ENCODE results near the gene FMN2. TPM values are rescaled to one million over a fixed set of nuclear protein-coding genes. Genes with fewer than 3 reads are reported as not detected.

Gene FMN2
- total RNA-seq, 1 experiment from 2014 or later = not detected

- H3K9me2 ChIP-seq (ENCODE audit: insufficient read depth) = no peaks in the 10 kb centered on the region
- no peak overlapping the region for H3K4me2 ChIP-seq
- ChIA-PET CTCF (no interaction called here), POLR2A (ENCODE audit: unreplicated experiment) (no interaction called here)
- H4K20me1 ChIP-seq (ENCODE audit: insufficient read depth) = no peaks in the 10 kb centered on the region
- H3K79me2 ChIP-seq (ENCODE audit: low read depth) = no peaks in the 10 kb centered on the region
- intact Hi-C loops (cut with micrococcal nuclease; ENCODE audit: unreplicated experiment) = no loop called here
- DNase-seq = no peak
- H3K27ac ChIP-seq = no peak overlapping the region
- H3K4me1 ChIP-seq (replicated peaks; ENCODE audit: insufficient read depth) = no peaks in the 10 kb centered on the region
- H3K27me3 ChIP-seq (ENCODE audit: insufficient read depth, low read depth) = peaks cover 14% of the 10 kb centered on the region; the same call in 1 of the 2 replicates
- BruUV-seq (replicated peaks) = no TSS peak
- H3K4me3 ChIP-seq = no peak overlapping the region
- TF ChIP-seq, protein P1, sequence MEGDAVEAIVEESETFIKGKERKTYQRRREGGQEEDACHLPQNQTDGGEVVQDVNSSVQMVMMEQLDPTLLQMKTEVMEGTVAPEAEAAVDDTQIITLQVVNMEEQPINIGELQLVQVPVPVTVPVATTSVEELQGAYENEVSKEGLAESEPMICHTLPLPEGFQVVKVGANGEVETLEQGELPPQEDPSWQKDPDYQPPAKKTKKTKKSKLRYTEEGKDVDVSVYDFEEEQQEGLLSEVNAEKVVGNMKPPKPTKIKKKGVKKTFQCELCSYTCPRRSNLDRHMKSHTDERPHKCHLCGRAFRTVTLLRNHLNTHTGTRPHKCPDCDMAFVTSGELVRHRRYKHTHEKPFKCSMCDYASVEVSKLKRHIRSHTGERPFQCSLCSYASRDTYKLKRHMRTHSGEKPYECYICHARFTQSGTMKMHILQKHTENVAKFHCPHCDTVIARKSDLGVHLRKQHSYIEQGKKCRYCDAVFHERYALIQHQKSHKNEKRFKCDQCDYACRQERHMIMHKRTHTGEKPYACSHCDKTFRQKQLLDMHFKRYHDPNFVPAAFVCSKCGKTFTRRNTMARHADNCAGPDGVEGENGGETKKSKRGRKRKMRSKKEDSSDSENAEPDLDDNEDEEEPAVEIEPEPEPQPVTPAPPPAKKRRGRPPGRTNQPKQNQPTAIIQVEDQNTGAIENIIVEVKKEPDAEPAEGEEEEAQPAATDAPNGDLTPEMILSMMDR (conservative IDR thresholded peaks at IDR 0.05) = no peak
- TF ChIP-seq EZH2 (IDR thresholded peaks at IDR 0.05; ENCODE audit: low read depth) = no peak
- no peaks in the 10 kb centered on the region for H3F3A ChIP-seq (ENCODE audit: insufficient read depth, low read depth)
- H2AFZ ChIP-seq = no peak overlapping the region
- H3K9me3 ChIP-seq (ENCODE audit: insufficient read depth, low read depth) = no peaks in the 10 kb centered on the region
- no peaks in the 10 kb centered on the region for H3K36me3 ChIP-seq (ENCODE audit: low read depth)
Measured at GRCh38 chr1:240508950-240509349, 417.3 kb downstream of the FMN2 start.

DNA sequence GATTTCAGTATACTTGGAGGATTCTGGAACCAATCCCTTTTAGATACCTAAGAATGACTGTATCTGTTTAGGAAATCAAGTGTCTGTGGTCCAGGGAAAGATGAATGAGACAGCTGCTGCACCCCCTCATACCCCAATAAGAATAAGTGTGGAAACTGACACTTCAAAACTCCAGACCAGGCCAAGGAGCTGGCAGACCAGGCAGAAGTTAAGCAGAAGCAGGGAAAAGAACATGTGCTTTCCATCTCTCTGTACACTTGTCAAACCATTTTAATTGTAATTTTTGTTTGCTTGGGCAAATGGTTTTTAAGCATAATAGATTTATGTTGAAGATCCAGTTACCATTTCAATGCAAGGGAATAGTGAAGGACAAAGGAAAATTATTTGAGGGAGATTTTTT is 420.1 kb downstream of the FMN2 start:
- no peaks in the 10 kb centered on the region for H3K4me1 ChIP-seq (replicated peaks; ENCODE audit: insufficient read depth)
- no peaks in the 10 kb centered on the region for H3K9me2 ChIP-seq (ENCODE audit: insufficient read depth)
- H3K36me3 ChIP-seq (ENCODE audit: low read depth) = no peaks in the 10 kb centered on the region
- peaks cover 9% of the 10 kb centered on the region; the same call in 1 of the 2 replicates for H3K27me3 ChIP-seq (ENCODE audit: insufficient read depth, low read depth)
- intact Hi-C loops (cut with micrococcal nuclease; ENCODE audit: unreplicated experiment) = loop anchor here (10.0 kb wide), 1 partner anchor 487 kb away; no protein-coding TSS in a partner anchor
- TF ChIP-seq, protein P1 (conservative IDR thresholded peaks at IDR 0.05) = no peak
- no peak for TF ChIP-seq EZH2 (IDR thresholded peaks at IDR 0.05; ENCODE audit: low read depth)
- BruUV-seq (replicated peaks) = no TSS peak
- POLR2A ChIA-PET (ENCODE audit: unreplicated experiment) = no interaction called here
- H3F3A ChIP-seq (ENCODE audit: insufficient read depth, low read depth) = no peaks in the 10 kb centered on the region
- H3K79me2 ChIP-seq (ENCODE audit: low read depth) = no peaks in the 10 kb centered on the region
- H4K20me1 ChIP-seq (ENCODE audit: insufficient read depth) = no peaks in the 10 kb centered on the region
- no peak overlapping the region for H2AFZ ChIP-seq
- DNase-seq = no peak
- H3K9me3 ChIP-seq (ENCODE audit: insufficient read depth, low read depth) = no peaks in the 10 kb centered on the region
- no peak overlapping the region for H3K27ac ChIP-seq
- no peak overlapping the region for H3K4me2 ChIP-seq
- CTCF ChIA-PET = no interaction called here
- no peak overlapping the region for H3K4me3 ChIP-seq

GRCh38 chr1:240515505-240515904 is 423.8 kb downstream of the FMN2 start:
- ChIA-PET CTCF (no interaction called here), POLR2A (ENCODE audit: unreplicated experiment) (no interaction called here)
- no TSS peak for BruUV-seq (replicated peaks)
- no peak for DNase-seq
- Histone ChIP-seq H3K27me3 (ENCODE audit: insufficient read depth, low read depth) (0 out of 2 replicates have a peak, but pooled peaks cover 8% of the 10 kb centered on the region), H3K9me2 (ENCODE audit: insufficient read depth) (no peaks in the 10 kb centered on the region), H3K4me2 (no peak overlapping the region), H3K4me3 (no peak overlapping the region), H3K36me3 (ENCODE audit: low read depth) (no peaks in the 10 kb centered on the region), H4K20me1 (ENCODE audit: insufficient read depth) (no peaks in the 10 kb centered on the region; the same call in 1 of the 2 replicates), H3K9me3 (ENCODE audit: insufficient read depth, low read depth) (no peaks in the 10 kb centered on the region), H3K79me2 (ENCODE audit: low read depth) (no peaks in the 10 kb centered on the region), H3K27ac (no peak overlapping the region), H3K4me1 (replicated peaks; ENCODE audit: insufficient read depth) (no peaks in the 10 kb centered on the region), H3F3A (ENCODE audit: insufficient read depth, low read depth) (no peaks in the 10 kb centered on the region), H2AFZ (no peak overlapping the region)
- TF ChIP-seq, protein P1 (conservative IDR thresholded peaks at IDR 0.05) = no peak
- no peak for TF ChIP-seq EZH2 (IDR thresholded peaks at IDR 0.05; ENCODE audit: low read depth)
- intact Hi-C loops (cut with micrococcal nuclease; ENCODE audit: unreplicated experiment) = loop anchor here (10.0 kb wide), 1 partner anchor 491 kb away; no protein-coding TSS in a partner anchor
